GM19463 (cell line): ENCODE data around the gene ATP8B2.
"Not testable (repeated sequence)": the region's sequence is repeated elsewhere in the genome, so short reads cannot be mapped to it uniquely, and the experiment has no call there.

Experiments used
- ATAC-seq: cut with Tn5 transposase; IDR thresholded peaks from one replicate; pipeline ENCODE4 v1.9.1; 2021; ENCODE audit warnings: mild to moderate bottlenecking, moderate library complexity; ENCODE audit not compliant: unreplicated experiment

The ATP8B2 gene, protein sequence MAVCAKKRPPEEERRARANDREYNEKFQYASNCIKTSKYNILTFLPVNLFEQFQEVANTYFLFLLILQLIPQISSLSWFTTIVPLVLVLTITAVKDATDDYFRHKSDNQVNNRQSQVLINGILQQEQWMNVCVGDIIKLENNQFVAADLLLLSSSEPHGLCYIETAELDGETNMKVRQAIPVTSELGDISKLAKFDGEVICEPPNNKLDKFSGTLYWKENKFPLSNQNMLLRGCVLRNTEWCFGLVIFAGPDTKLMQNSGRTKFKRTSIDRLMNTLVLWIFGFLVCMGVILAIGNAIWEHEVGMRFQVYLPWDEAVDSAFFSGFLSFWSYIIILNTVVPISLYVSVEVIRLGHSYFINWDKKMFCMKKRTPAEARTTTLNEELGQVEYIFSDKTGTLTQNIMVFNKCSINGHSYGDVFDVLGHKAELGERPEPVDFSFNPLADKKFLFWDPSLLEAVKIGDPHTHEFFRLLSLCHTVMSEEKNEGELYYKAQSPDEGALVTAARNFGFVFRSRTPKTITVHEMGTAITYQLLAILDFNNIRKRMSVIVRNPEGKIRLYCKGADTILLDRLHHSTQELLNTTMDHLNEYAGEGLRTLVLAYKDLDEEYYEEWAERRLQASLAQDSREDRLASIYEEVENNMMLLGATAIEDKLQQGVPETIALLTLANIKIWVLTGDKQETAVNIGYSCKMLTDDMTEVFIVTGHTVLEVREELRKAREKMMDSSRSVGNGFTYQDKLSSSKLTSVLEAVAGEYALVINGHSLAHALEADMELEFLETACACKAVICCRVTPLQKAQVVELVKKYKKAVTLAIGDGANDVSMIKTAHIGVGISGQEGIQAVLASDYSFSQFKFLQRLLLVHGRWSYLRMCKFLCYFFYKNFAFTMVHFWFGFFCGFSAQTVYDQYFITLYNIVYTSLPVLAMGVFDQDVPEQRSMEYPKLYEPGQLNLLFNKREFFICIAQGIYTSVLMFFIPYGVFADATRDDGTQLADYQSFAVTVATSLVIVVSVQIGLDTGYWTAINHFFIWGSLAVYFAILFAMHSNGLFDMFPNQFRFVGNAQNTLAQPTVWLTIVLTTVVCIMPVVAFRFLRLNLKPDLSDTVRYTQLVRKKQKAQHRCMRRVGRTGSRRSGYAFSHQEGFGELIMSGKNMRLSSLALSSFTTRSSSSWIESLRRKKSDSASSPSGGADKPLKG

DNA sequence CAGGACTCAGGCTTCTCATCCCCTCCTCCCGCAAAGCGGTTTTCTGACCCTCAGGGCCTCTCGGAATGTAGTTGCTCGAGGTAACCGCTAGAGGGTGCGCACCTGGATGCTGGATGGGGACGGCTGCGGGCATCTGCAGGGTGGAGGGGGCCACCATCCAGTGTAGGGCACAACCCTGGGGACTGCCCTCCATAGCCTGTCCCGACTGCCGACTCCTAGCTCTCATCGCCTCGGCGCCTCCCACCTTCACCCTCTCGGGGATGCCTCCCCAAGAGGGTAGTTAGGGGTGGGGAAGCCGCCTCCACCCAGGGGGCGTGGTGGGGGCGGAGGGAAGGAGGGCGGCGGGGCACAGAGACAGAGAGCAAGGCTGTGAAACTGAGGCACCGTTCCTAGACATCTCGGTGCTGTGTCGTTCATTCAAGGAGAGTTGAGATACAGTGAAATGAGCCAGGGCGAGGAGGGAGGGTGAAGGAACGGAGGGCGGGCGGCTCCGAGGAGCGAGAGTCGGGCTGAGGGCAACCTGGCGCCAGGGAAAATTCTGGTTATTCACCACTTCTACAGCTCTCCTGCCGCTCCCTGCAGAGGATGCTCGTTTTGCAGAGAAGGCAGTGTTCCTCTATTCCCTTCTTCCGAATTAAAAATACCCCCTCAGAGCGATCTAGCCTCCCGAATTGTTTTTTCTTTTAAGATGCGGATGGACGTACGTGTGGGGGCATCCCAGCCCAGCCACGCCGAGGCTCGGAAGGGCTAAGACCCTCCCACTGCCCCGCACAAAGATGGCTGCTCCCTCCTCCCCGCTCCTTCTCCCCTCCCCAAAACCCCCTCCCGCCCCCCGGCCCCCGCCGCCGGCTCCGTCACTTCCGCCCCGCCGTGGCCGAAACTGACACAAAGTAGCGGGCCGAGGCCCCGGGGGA lies at the start of gene ATP8B2:
ATP8B2 (plus strand) TSS at position 857 of the 914 bp plus-strand sequence. CDS start 2,617 bp downstream, outside the sequence.
- ATAC-seq: no peak

DNA sequence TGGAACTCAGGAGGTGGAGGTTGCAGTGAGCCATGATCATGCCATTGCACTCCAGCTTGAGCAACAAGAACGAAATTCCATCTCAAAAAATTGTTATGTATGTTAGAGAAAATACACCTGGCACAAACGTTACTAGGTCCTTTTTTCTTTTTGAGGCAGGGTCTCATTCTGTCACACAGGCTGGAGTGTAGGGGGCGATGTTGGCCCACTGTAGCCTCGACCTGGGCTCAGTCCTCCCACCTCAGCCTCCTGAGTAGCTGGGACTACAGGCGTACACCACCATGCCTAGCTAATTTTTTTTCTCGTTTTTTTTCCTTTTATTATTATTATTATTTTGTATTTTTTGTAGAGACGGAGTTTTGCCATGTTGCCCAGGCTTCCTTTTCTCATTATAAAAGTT lies 48.5 kb upstream of the ATP8B2 start:
- no peak for ATAC-seq

GRCh38 chr1:154287591-154287990 lies 37.7 kb upstream of the ATP8B2 start:
- not testable (repeated sequence) for ATAC-seq

DNA sequence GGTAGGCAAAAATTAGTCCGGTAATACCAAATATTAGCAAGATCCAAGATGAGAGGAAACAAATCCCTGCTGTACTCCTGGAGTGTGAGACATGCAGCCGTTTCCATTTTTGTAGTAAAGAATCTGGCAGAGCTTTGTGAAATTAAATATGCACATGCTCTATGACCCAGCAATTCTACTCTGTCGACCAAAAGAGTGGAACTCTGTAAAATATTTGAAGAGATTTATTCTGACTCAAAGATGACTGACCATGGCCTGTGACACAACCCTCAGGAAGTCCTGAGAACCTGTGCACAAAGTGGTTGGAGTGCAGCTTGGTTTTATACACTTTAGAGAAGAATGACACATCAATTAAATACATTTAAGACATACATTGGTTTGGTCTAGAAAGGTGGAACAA lies 36.7 kb upstream of the ATP8B2 start:
- no peak for ATAC-seq

DNA sequence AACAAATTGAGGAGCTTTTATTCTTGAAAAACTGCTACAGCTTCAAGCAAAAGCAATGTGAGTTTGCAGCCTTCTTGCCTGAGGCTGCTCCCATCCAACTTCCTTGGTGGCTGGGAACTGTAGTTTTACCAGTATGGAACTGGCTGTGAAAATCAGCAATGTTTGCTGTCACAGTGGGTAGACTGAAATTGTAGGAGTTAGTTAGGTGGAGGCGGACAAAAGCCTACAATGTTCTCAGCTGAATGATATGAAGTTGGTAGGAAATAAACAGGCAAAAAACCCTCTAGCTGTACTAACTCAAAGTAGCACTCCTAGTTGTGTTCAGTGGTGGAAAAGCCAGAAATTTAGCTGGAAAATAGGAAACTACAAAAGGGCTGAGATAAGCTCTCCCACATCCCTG lies 34.4 kb upstream of the ATP8B2 start:
- no peak for ATAC-seq

- ATAC-seq: no peak
Measured at GRCh38 chr1:154295408-154296235, 29.7 kb upstream of the ATP8B2 start.

- no peak for ATAC-seq
Measured at GRCh38 chr1:154301582-154301981, 23.7 kb upstream of the ATP8B2 start.

GRCh38 chr1:154304664-154305337 lies 20.5 kb upstream of the ATP8B2 start:
- ATAC-seq: no peak

GRCh38 chr1:154306151-154306550 lies 19.2 kb upstream of the ATP8B2 start:
- no peak for ATAC-seq

DNA sequence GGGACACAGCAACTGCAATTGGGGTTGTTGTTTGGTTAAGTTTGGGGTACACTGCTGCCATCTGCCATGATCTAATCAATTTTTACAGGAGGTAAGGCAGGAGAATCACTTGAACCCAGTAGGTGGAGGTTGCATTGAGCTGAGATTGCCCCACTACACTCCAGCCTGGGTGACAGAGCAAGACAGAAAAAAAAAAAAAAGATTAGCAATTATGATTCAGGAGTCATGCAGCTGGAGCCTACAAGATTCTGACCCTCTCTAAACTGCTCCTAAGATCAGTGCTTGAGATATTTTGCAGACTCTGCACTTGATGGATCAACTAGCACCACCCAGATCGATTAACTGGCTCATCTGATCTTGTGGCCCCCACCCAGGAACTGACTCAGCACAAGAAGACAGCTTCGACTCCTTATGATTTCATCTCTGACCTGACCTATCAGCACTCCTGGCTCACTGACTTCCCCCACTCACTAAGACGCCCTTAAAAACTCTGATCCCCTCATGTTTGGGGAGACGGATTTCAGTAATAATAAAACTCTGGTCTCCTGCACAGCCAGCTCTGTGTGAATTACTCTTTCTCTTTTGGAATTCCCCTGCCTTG lies 17.6 kb upstream of the ATP8B2 start:
- ATAC-seq: not testable (repeated sequence)

GRCh38 chr1:154309136-154309535 lies 16.2 kb upstream of the ATP8B2 start:
- ATAC-seq: not testable (repeated sequence)

DNA sequence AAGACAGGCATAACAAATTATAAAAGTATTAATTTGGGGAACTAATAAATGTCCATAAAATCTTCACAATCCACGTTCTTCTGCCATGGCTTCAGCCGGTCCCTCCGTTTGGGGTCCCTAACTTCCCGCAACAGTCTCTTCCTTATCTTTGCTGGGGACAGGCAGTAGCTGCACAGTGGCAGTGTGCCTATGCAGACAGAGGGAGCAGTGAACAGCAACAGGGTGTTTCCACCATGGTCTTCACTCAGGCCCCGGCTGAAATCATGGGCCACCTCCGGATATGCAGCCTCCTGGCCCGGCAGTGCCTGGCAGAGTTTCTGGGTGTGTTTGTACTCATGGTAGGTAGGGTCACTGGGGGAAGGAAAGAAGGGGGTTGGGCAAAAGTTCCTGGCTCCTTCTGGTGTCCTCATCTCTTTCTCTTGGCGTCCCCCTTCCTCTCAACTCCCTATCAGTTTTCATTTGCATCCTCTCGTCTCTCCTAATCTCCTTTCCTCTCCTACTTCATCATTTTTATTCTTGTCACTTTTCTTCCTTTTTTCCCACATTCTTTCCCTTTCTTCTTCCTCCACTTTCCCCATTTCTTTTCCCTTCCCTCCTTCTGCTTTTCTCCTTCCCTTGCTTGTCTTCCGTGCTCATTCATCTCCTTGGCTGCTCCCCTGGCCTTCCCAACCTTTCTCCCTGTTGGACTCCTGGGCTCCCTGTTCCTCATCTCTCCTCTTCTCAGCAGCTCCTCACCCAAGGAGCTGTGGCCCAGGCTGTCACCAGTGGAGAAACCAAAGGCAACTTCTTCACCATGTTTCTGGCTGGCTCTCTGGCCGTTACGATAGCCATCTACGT lies 12.9 kb upstream of the ATP8B2 start:
- not testable (repeated sequence) for ATAC-seq

DNA sequence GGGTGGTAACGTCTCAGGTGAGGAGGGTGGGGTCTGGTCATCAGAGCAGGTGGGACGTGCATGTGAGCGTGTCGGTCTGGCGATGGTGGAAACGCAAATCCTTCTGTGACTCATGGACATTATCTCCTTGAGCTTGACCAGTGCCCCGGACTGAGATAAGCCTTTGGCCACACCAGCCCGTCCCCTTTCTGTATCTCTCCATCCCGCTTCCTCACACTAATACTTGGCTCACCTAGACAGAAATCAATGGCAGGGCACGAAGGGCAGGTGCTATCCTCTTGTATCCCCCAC lies 12.3 kb upstream of the ATP8B2 start:
- no peak for ATAC-seq

- not testable (repeated sequence) for ATAC-seq
Measured at GRCh38 chr1:154314226-154314625, 11.1 kb upstream of the ATP8B2 start.

DNA sequence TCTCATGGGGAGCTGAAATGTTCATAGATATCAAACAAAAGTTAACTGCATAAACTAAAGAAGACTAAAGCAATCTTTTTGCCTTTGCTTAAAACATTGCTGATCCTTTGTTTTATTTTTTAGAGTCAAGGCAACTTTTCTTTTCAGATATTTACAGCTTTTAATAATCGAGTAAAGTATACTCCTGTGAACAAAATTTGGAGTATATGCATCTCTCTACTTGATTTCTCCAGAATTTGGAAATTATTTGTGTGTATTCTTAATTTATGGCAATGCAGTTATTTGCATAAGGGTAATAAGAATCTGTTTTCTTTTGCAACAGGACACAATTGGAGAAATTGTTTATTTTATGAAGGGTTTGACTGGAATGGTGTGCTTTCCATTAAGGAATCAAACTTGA lies 8.6 kb upstream of the ATP8B2 start:
- no peak for ATAC-seq

DNA sequence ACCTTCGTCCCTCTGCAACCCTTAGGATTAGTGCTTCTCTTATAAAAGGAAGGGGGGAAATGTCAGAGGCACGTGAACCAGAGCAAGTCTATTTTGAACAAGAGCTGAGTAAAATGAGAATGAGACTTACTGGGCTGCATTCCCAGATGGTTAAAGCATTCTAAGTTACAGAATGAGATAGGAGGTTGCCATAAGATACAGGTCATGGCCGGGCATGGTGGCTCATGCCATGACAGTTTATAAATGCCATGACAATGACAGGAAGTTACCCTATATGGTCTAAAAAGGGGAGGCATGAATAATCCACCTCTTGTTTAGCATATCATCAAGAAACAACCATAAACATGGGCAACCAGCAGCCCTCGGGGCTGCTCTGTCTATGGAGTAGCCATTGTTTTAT lies 6.9 kb upstream of the ATP8B2 start:
- ATAC-seq: no peak

GRCh38 chr1:154320882-154321608 lies 4.3 kb upstream of the ATP8B2 start, which contains the start of gene AQP10:
AQP10 (plus strand) TSS chr1:154321093; CDS start chr1:154321156, 63 bp downstream.
- no peak for ATAC-seq
